HG03521 (cell line): ENCODE results near the gene ZBTB17.
A peak's percentile ranks its signal among the peaks of the same experiment; 100 is the strongest.

ENCODE experiments used
- ATAC-seq: cut with Tn5 transposase; IDR thresholded peaks from one replicate; pipeline ENCODE4 v1.9.1; 2021; ENCODE audit warnings: mild to moderate bottlenecking, moderate library complexity; ENCODE audit not compliant: unreplicated experiment

Gene ZBTB17

GRCh38 chr1:15962671-15963362 is 13.1 kb downstream of the ZBTB17 start:
- ATAC-seq, result no peak

DNA sequence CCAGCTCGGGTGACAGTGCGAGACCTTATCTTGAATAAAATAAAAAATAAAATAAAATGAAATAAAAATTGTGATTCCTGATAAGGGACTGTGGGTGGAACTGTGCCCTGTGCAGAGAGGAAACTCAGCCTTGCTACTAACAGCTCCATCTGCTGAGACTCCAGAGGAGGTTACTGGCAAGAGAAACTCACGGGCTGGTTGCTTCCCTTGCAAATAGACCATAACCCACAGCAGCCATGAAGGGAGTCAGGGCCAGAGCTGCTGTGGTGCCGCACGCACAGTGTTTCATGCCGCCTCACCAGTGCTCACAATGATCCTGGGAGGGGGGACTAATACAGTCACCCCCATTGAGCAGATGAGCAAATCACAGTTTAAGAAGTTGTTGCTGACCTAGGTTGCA is 13.7 kb downstream of the ZBTB17 start:
- ATAC-seq, result no peak

GRCh38 chr1:15961492-15961891 is 14.4 kb downstream of the ZBTB17 start:
- ATAC-seq, result no peak

- ATAC-seq, result no peak
Observed at GRCh38 chr1:15960808-15961207, 15.1 kb downstream of the ZBTB17 start.

DNA sequence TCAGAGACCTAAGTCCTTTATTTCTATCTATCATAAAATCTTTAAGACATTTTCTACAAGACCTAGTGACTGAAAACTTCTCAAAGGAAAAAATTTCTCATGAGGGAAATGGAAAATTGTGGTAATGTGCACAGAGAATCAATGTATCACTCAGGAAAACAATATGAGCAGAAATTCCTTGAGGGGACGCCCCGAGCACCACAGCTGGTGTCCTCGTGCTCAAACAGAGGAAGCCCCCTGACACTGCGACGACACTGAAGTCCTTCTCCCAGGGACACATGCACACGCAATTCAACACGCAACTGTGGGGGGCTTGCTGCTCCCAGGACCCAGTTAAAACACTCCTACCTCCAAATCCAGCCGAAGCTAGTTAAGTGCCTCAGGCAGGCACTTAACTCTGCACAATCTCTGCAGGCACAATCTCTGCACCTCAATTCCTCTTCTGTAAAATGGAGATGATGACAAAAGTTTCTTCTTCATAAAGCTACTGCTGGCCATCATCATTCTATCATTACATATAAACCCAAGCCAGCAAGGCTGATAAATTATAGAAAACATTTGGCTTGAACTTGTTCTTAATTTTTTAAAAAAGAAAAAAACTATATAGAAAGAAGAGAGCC is 16.0 kb downstream of the ZBTB17 start:
- no peak for ATAC-seq

GRCh38 chr1:15959424-15959823 is 16.5 kb downstream of the ZBTB17 start:
- no peak for ATAC-seq

DNA sequence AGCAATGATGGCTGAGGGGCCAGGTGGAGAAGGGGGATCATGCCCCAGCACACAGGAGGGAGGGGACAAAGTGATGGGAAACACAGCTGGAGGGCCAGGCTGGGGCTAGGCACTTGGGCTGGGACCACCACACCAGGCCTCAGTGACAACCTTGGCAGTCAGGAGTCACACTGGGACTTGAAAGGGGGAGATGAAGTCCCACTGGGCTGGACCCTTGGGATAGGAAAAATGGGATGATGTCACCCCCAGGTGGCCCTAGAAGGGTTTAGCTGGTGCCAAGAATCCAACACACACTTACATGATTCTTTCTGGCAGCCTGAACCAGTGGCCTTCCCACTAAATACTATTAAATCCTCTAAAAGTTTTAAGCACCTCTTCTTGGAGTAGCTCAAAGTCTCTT is 17.1 kb downstream of the ZBTB17 start:
- ATAC-seq, result no peak

DNA sequence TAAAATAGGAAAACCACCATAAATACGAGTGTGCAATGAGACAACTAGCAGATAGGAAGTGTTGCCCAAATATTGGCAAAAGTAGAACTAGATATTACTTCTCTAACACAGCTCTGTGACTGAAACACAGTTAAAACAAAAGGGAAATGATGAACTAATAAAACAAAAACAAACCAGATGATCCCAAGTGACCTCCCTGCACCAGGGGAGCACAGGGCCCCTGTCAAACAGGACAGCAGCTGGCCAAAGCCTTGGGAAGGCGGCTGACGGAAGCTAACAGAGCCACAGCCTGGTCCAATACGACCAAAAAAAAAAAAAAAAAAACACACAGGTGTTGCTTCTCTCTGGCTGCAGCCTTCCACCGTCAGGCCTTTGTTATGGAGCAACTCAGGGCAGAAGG is 17.8 kb downstream of the ZBTB17 start:
- no peak for ATAC-seq

DNA sequence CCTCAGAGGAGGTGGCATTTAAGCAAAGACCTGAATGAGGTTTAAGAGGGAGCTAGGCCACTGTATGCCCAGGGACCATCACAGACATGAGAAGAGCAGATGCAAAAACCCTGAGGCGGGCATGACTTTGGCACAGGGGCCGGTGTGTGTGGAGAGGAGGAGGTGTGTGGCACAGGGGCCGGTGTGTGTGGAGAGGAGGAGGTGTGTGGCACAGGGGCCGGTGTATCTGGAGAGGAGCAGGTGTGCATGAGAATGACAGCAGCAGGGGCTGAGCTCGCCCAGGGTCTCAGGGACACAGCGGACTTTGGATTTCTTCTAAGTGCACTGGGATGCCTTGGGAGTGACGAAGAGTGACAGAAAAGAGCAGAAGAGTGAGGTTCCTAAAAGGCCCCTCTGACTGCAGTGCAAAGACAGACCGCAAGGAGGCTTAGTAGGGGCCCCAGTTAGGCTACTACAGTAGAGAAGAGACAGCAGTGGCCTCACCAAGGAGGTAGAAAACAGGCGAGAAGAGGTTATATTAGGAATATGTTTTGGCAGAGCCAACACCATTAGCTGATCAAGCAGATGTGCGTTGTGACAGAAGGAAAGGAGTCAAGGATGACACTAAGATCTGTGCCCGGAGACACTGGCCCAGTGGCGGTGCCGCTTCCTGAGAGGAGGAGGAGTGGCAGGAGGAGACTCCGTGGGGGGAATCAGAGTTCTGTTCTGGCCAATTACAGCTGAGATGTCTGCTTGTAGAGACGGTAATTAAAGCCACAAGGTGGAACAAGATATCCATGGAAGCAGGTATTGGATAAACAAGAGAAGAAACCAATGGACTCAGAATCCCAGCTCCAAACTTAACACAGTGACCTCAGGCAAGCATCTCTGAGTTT is 18.4 kb downstream of the ZBTB17 start:
- ATAC-seq, result no peak

- ATAC-seq, result no peak
Observed at GRCh38 chr1:15956150-15956549, 19.8 kb downstream of the ZBTB17 start.

DNA sequence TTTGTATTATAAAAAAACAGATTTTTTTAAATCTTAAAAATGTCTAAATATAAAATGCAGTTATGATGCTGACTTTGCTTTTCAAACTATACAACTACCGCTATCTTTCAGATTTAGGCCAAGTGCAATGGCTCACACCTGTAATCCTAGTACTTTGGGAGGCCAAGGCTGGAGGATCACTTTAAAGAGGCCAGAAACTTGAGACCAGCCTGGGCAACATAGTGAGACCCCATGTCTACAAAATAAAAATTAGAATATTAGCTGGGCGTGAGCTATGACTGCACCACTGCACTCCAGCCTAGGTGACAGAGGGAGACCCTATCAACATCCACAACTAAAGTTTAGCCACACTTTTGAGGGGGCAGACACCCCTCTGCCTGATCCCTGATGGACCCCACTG is 20.3 kb downstream of the ZBTB17 start:
- no peak for ATAC-seq

DNA sequence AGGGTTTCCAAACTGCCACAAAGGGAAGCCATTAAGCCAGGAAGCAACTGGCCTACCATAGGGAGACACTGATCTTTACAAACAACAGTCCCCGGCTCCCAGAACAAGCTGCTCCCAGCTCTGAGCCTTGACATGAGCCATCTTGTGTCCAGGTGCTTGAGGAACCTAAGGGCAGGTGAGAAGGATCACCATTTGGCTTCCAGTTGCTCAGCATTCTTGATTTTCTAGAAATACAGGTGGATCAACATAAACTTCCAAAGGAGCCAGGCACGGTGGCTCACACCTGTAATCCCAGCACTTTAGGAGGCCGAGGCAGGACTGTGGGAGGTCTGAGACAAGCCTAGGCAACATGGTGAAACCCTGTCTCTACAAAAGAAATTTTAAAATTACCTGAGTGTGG is 21.6 kb downstream of the ZBTB17 start:
- no peak for ATAC-seq

DNA sequence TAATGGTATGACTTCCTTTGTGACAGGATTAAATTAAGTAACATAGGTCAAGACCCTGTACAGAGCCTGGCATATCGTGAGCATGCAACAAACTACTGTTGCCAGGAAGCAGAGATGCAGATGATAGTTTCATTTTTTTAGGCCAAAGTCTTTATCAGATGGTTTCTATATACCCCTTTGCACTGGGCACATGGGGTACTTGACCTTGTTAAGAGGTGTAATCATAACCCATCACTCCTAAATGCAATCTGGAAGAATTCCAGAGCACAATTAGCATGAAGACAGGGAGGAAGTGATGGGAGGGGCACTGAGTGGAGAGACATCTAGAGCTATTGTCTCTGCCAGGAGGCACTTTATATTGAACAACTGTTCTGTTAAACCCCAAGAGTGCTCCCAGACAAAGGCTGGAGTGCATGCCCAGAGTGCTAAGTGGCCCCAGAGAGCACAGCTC is 22.1 kb downstream of the ZBTB17 start:
- no peak for ATAC-seq

DNA sequence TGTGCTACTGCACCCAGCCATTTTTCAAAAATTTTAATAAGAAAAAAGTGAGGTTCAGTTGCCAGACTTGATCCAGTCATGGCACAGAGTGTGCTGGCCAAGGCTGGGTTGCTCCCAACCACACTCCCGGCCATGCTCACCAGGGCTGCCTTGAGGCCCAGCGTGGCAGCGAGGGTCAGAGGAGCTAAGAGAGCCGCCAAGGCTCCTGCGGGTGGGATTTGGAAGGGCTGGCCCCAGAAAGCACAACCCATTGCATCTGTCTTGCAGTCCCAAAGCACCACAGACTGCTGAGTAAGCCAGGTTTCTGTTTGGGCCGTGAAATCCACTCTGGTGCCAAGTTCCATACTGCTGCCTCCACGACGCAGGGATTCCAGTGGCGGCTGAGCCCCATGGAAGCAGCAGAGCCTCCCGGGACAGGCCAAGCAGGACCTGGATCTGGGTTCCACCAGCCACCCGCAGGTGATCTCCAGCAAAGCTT is 22.6 kb downstream of the ZBTB17 start:
- ATAC-seq, result no peak

- ATAC-seq, result no peak
Observed at GRCh38 chr1:15952317-15953258, 23.3 kb downstream of the ZBTB17 start.

DNA sequence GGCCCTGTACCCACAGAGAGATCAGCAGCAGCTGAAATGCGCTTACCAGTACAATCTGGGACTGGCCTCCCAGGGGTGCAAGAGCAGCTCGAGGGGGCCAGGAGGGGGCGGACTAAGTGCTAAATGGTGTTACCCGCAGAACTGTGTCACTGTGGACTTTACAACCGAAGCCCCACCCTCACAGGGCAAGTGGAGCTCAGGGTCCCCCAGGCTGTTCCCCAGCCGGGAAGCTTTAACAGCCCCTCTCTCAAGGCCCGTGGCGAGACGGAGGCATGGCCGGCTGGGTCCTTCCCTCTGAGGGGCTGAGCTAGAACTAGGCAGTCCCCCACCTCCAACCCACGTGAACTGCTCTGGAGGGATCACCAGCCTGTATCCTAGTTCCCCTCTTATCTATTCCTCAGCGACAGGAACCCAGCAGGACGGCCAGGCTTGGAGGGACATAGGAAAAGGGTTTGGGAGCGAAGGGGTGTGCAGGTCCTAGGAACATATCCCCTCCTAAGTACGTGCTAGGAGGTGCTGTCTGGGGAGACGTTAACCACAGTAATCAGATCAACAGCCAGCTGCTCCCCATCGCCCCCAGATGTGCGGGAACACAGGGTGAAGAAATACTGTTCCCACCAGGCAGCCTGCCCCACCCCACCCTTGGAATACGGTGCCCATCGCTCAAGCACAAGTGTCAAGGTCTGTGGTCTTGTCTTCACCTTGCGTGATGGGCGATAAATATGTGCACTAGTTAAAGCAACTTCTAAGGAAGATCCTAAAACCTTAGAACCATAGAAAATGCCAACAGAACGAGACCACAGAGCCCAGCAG is 24.4 kb downstream of the ZBTB17 start:
- ATAC-seq, result no peak

- ATAC-seq, result no peak
Observed at GRCh38 chr1:15950763-15951295, 25.1 kb downstream of the ZBTB17 start.

DNA sequence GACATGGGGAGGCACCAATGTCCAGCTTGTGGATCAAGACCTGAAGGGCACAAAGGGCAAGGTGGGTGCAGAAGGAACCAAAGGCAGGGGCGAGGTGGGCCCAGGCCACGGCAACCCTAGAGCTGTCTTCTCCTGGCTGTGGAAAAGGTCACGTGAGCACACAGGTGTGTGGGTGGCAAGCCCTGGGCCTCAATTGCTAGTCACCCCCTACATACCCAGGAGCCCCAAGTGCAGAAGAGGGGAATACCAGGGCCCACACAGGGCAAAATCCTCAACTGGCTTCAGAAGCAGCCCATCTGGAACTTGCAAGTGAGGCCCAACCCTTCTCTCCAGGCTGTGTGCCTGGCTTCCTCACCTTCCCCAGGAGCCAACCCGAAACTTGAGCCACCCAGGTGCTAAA is 25.6 kb downstream of the ZBTB17 start:
- no peak for ATAC-seq

GRCh38 chr1:15949453-15950245 is 26.3 kb downstream of the ZBTB17 start:
- peak; percentile 84 for ATAC-seq
